HepG2 (cell line): Measurements from ENCODE around the gene SPATA12.

ENCODE experiments used
- CTCF ChIP-seq: sonication (generic); formaldehyde crosslinking; IDR thresholded peaks from 2 replicates; pipeline ENCODE4 v1.5.0; 2020; ENCODE audit warnings: mild to moderate bottlenecking, missing genetic modification reagents, moderate library complexity
- SUZ12 ChIP-seq: fragments of 150-350 bp; IDR thresholded peaks from 2 replicates; pipeline ENCODE4 v1.6.1; 2014; ENCODE audit warnings: low read depth, low read length
- U2AF1 ChIP-seq: fragments of 200-400 bp; formaldehyde crosslinking; optimal IDR thresholded peaks from 2 replicates; pipeline ENCODE3; 2017; ENCODE audit warnings: mild to moderate bottlenecking, low read depth, low read length
- ZNF510 ChIP-seq: sonication (generic); formaldehyde crosslinking; IDR thresholded peaks from 2 replicates; pipeline ENCODE4 v1.4.0; 2020; ENCODE audit warnings: low read depth, mild to moderate bottlenecking, missing genetic modification reagents

- TF ChIP-seq CTCF (CRISPR knock-in tag), result no peak
- no peak for TF ChIP-seq U2AF1
- TF ChIP-seq ZNF510 (CRISPR knock-in tag), result no peak
- TF ChIP-seq SUZ12, result no peak
Measured at GRCh38 chr3:57074135-57074534, 13.7 kb downstream of the SPATA12 start.
